K562 (cell line): ENCODE data around the gene ANKRD7. TPM values are rescaled to one million over a fixed set of nuclear protein-coding genes. Genes with fewer than 3 reads are reported as not detected.

Experiments
- ATAC-seq: fragments of 200-7000 bp; cut with Tn5 transposase; 3 replicates; pipeline ENCODE4 v1.9.1; 2020; ENCODE audit warnings: moderate library complexity
- BruUV-seq: library from RNA; stranded (reverse); fragments of 400-500 nt; replicated peaks from 2 replicates; lab custom pipeline; 2021; lab: Mats Ljungman, UMichigan
- CTCF ChIA-PET: fragments of 300-600 bp; formaldehyde crosslinking; extraction: SDS; loops from one replicate; lab custom pipeline; 2021; ENCODE audit warnings: low intra/inter-chr PET ratio; lab: Yijun Ruan, JAX
- POLR2A ChIA-PET: fragments of 300-600, 350-650 bp; sonication (Branson Sonifier 250); formaldehyde crosslinking; extraction: SDS; loops from one replicate; lab custom pipeline; 2021; ENCODE audit warnings: antibody characterized with exemption, inconsistent platforms; lab: Yijun Ruan, JAX
- DNase-seq, 4 experiments: peaks; one replicate each; pipeline versions ENCODE4 v3.0.0 to v3.0.0-alpha.2; 2011 to 2018; ENCODE audit warnings: low spot score in 3 of 4, mixed read lengths in 3 of 4; ENCODE audit errors: extremely low read depth in 1 of 4
- FAIRE-seq: peaks from 2 replicates; lab custom pipeline; 2011; peaks lifted over from hg19 to GRCh38; lab: Jason Lieb, UNC
- H2AFZ ChIP-seq: 2 replicates; pipeline ENCODE4 v1.6.0; 2011; ENCODE audit warnings: low read depth, low read length, control low read depth, inconsistent platforms
- H3K27ac ChIP-seq: fragments of 200-600 bp; 3 replicates; pipeline ENCODE4 v1.8.0; 2011; ENCODE audit warnings: low read depth, mild to moderate bottlenecking, control low read depth, inconsistent platforms, low read length, moderate library complexity, mixed read lengths; ENCODE audit errors: extremely low read depth
- H3K27me3 ChIP-seq, 2 experiments: fragments of 300-600 bp in 1 of 2; 2 replicates in 1 of 2; 3 replicates in 1 of 2; pipeline versions ENCODE4 v1.6.0 to v1.8.0; 2011; ENCODE audit warnings: inconsistent platforms in 2 of 2, low read length in 2 of 2, mild to moderate bottlenecking in 1 of 2, mixed read lengths in 1 of 2, moderate library complexity in 1 of 2; ENCODE audit not compliant: control insufficient read depth in 2 of 2, insufficient read depth in 2 of 2
- H3K36me3 ChIP-seq: fragments of 300-600 bp; 3 replicates; pipeline ENCODE4 v1.8.0; 2011; ENCODE audit warnings: mild to moderate bottlenecking, low read length, inconsistent platforms; ENCODE audit not compliant: control insufficient read depth, insufficient read depth
- H3K4me1 ChIP-seq, 2 experiments: fragments of 200-600 bp in 1 of 2; replicated peaks in 1 of 2; 2 replicates in 1 of 2; 3 replicates in 1 of 2; pipeline versions ENCODE4 v1.5.1 to v1.8.0; 2011; ENCODE audit warnings: inconsistent platforms in 2 of 2, low read length in 2 of 2, mild to moderate bottlenecking in 1 of 2, mixed read lengths in 1 of 2, moderate library complexity in 1 of 2; ENCODE audit not compliant: control insufficient read depth in 2 of 2, insufficient read depth in 2 of 2
- H3K4me2 ChIP-seq: 2 replicates; pipeline ENCODE4 v1.6.1; 2011; ENCODE audit warnings: low read length, control low read depth, inconsistent platforms, mixed read lengths; ENCODE audit not compliant: insufficient read depth
- H3K4me3 ChIP-seq: fragments of 200-600 bp; sonication (generic), shearing (Covaris generic); 2 replicates; pipeline ENCODE4 v1.5.1; 2016; ENCODE audit warnings: control low read depth, inconsistent platforms
- H3K79me2 ChIP-seq: fragments of 200-600 bp; 3 replicates; pipeline ENCODE4 v1.8.0; 2011; ENCODE audit warnings: low read length, inconsistent platforms; ENCODE audit not compliant: control insufficient read depth, insufficient read depth
- H3K9ac ChIP-seq, 2 experiments: 2 replicates each; pipeline versions ENCODE4 v1.6.0 to v1.6.1; 2011; ENCODE audit warnings: low read depth in 2 of 2, low read length in 2 of 2, control low read depth in 1 of 2, inconsistent platforms in 1 of 2, mild to moderate bottlenecking in 1 of 2, mixed read lengths in 1 of 2; ENCODE audit not compliant: insufficient read depth in 1 of 2
- H3K9me1 ChIP-seq: one replicate; pipeline ENCODE4 v1.6.0; 2011; ENCODE audit warnings: inconsistent platforms, mild to moderate bottlenecking, low read length, moderate library complexity; ENCODE audit not compliant: control insufficient read depth, insufficient read depth
- H3K9me3 ChIP-seq: replicated peaks from 2 replicates; pipeline ENCODE4 v1.5.1; 2011; ENCODE audit warnings: low read depth, low read length, inconsistent platforms; ENCODE audit not compliant: control insufficient read depth, insufficient read depth
- H4K20me1 ChIP-seq: replicated peaks from 2 replicates; pipeline ENCODE4 v1.6.1; 2011; ENCODE audit warnings: low read length, inconsistent platforms, mixed read lengths; ENCODE audit not compliant: control insufficient read depth, insufficient read depth
- CREB3L1 ChIP-seq: fragments of 450-650 bp; IDR thresholded peaks from 2 replicates; pipeline ENCODE4 v1.6.1; 2014; ENCODE audit warnings: low read depth, mild to moderate bottlenecking, moderate library complexity, borderline replicate concordance
- DDX20 ChIP-seq: fragments of 450-650 bp; IDR thresholded peaks from 2 replicates; pipeline ENCODE4 v1.6.1; 2016; ENCODE audit warnings: missing genetic modification characterization, low read depth, mild to moderate bottlenecking, missing compliant biosample characterization, moderate library complexity
- KDM4B ChIP-seq, 2 experiments: fragments of 450-650 bp in 1 of 2; sonication (generic) in 1 of 2; IDR thresholded peaks; 2 replicates each; pipeline ENCODE4 v1.6.1; 2016 to 2017; ENCODE audit warnings: borderline replicate concordance in 2 of 2, antibody characterized with exemption in 1 of 2, low read depth in 1 of 2, mild to moderate bottlenecking in 1 of 2
- MAZ ChIP-seq, 2 experiments: fragments of 450-650 bp in 1 of 2; sonication (generic) in 1 of 2; formaldehyde crosslinking; IDR thresholded peaks in 1 of 2; conservative IDR thresholded peaks in 1 of 2; 2 replicates each; pipeline versions ENCODE4 v1.4.0 to v1.5.0; 2020; ENCODE audit warnings: mild to moderate bottlenecking in 1 of 2, missing genetic modification reagents in 1 of 2
- MYBL2 ChIP-seq, 2 experiments: fragments of 450-650 bp in 1 of 2; sonication (generic) in 1 of 2; formaldehyde crosslinking in 1 of 2; IDR thresholded peaks; 2 replicates each; pipeline versions ENCODE4 v1.6.1 to v1.8.1; 2017 to 2022; ENCODE audit warnings: borderline replicate concordance in 1 of 2, inconsistent platforms in 1 of 2, low read depth in 1 of 2, mild to moderate bottlenecking in 1 of 2, missing genetic modification reagents in 1 of 2, moderate library complexity in 1 of 2
- NFYB ChIP-seq: IDR thresholded peaks from 2 replicates; pipeline ENCODE4 v1.6.1; 2011; ENCODE audit warnings: mild to moderate bottlenecking, moderate library complexity; ENCODE audit not compliant: insufficient read length; ENCODE audit errors: extremely low read depth
- PATZ1 ChIP-seq: fragments of 250-450 bp; sonication (Bioruptor Pico); IDR thresholded peaks from 2 replicates; pipeline ENCODE4 v1.5.0; 2020; ENCODE audit warnings: mild to moderate bottlenecking, borderline replicate concordance
- PRPF4 ChIP-seq: fragments of 200-400 bp; formaldehyde crosslinking; IDR thresholded peaks from one replicate; pipeline ENCODE4 v1.6.1; 2017; ENCODE audit warnings: low read length, low read depth, mild to moderate bottlenecking; ENCODE audit not compliant: insufficient read depth, poor library complexity, severe bottlenecking
- SMAD3 ChIP-seq: fragments of 450-650 bp; formaldehyde crosslinking; conservative IDR thresholded peaks from 2 replicates; pipeline ENCODE4 v1.4.0; 2020; ENCODE audit warnings: mild to moderate bottlenecking
- SUPT5H ChIP-seq: fragments of 450-650 bp; IDR thresholded peaks from 2 replicates; pipeline ENCODE4 v1.6.1; 2016
- TCF15 ChIP-seq: fragments of 250-450 bp; sonication (Bioruptor Pico); IDR thresholded peaks from 2 replicates; pipeline ENCODE4 v1.8.0; 2022; ENCODE audit warnings: moderate library complexity, mild to moderate bottlenecking, inconsistent platforms
- TRIM25 ChIP-seq: fragments of 450-650 bp; IDR thresholded peaks from 2 replicates; pipeline ENCODE4 v1.7.0; 2016; ENCODE audit warnings: borderline replicate concordance
- WGBS: fragments of 100-300 bp; shearing (Covaris generic); methylation state at CpG from one replicate; pipeline ENCODE4 v1.1.6; 2016; ENCODE audit warnings: low coverage, mixed read lengths; ENCODE audit not compliant: insufficient coverage; ENCODE audit errors: missing lambda C conversion rate; 5-methylcytosine and 5-hydroxymethylcytosine counted together
- in situ Hi-C: fragments of 300-500 bp; cut with MboI; formaldehyde crosslinking; loops from 4 replicates; pipeline ENCODE4 v1.15.0; 2018; ENCODE audit warnings: inconsistent platforms, mixed read lengths
- intact Hi-C: fragments of 100-400 bp; cut with micrococcal nuclease; formaldehyde crosslinking; loops from 2 replicates; pipeline ENCODE4 v1.14.2; 2022
- polyA plus RNA-seq, 8 experiments: library from polyadenylated mRNA; depleted of rRNA in 4 of 8; stranded (reverse) in 5 of 8; unstranded in 3 of 8; fragments of >200 nt; fragmentation: Nextera tagmentation in 2 of 8; fragmentation: Illumina TruSeq in 1 of 8; extraction: Ambion mirVana in 2 of 8; extraction: Trizol in 1 of 8; gene quantifications; 2 replicates each; pipeline versions ENCODE4 v1.2.1 to v1.2.3, GENCODE V29; 2011 to 2014; ENCODE audit warnings: inconsistent platforms in 1 of 8, missing spikeins in 1 of 8
- total RNA-seq, 7 experiments: library from RNA; depleted of rRNA in 6 of 7; stranded (reverse); fragments of >200 nt in 6 of 7; fragmentation: Illumina TruSeq in 2 of 7; extraction: Trizol in 2 of 7; gene quantifications; 2 replicates each; pipeline versions ENCODE4 v1.2.1 to v1.2.3, GENCODE V29; 2011 to 2021; ENCODE audit warnings: low replicate concordance in 1 of 7

ANKRD7 gene
- total and polyA plus RNA-seq, 9 of the 15 experiments (the other 6 are each of a cell fraction or from before 2014, with no cell fraction given): 0.33 TPM; not detected in 8

GRCh38 chr7:118245267-118246040 is 20.9 kb downstream of the ANKRD7 start:
- Histone ChIP-seq H3K79me2 (no peaks in the 10 kb centered on the region), H3K4me2 (no peak overlapping the region), H3K9me1 (no peaks in the 10 kb centered on the region), H4K20me1 (no peaks in the 10 kb centered on the region), H3K36me3 (no peaks in the 10 kb centered on the region), H3K27me3 (no peaks in the 10 kb centered on the region), H3K4me1 (no peaks in the 10 kb centered on the region), H3K27ac (no peak overlapping the region), H2AFZ (no peak overlapping the region), H3K9ac (no peak overlapping the region), H3K4me3 (no peak overlapping the region), H3K9me3 (no peaks in the 10 kb centered on the region)
- BruUV-seq: no TSS peak
- ATAC-seq: no peak
- DNase-seq: no peak
- 3% methylated on average over 2 of the region's 2 CpGs for WGBS
- intact Hi-C loops (no loop called here), in situ Hi-C loops (no loop called here)
- ChIA-PET POLR2A (no interaction called here), CTCF (no interaction called here)
- FAIRE-seq: no peak
- TF ChIP-seq SMAD3 (CRISPR knock-in tag) (no peak), PATZ1 (no peak), PRPF4 (no peak), CREB3L1 (no peak), DDX20 (no peak), TRIM25 (no peak), KDM4B (IDR thresholded peaks at IDR 0.05; ENCODE audit: borderline replicate concordance in 2 of 2, low read depth in 1 of 2) (no peak), NFYB (no peak), MYBL2 (IDR thresholded peaks at IDR 0.05; ENCODE audit: low read depth) (no peak), MYBL2 (CRISPR knock-in tag; IDR thresholded peaks at IDR 0.05; ENCODE audit: borderline replicate concordance) (no peak), MAZ (CRISPR knock-in tag; conservative IDR thresholded peaks at IDR 0.05 in 1 of 2, IDR thresholded peaks at IDR 0.05 in 1 of 2) (no peak), SUPT5H (no peak), TCF15 (CRISPR knock-in tag) (no peak)
